ENCODE measurements around the gene PTPN13.

PTPN13 gene

GRCh38 chr4:86720508-86721068, 126.5 kb downstream of the PTPN13 start:
- DNase-seq, result no peak

GRCh38 chr4:86721412-86721811, 127.3 kb downstream of the PTPN13 start:
- no peak for DNase-seq

- no peak for DNase-seq
Measured at GRCh38 chr4:86730310-86730709, 136.2 kb downstream of the PTPN13 start.

GRCh38 chr4:86737244-86737643, 143.1 kb downstream of the PTPN13 start:
- no peak for DNase-seq

GRCh38 chr4:86741846-86742245, 147.7 kb downstream of the PTPN13 start:
- no peak for DNase-seq

- no peak for DNase-seq
Measured at GRCh38 chr4:86744570-86744969, 150.5 kb downstream of the PTPN13 start.

GRCh38 chr4:86749121-86749520, 155.0 kb downstream of the PTPN13 start:
- no peak for DNase-seq

- no peak for DNase-seq
Measured at GRCh38 chr4:86755388-86755787, 161.3 kb downstream of the PTPN13 start.

GRCh38 chr4:86757468-86757867, 163.4 kb downstream of the PTPN13 start:
- DNase-seq, result no peak

GRCh38 chr4:86759298-86759697, 165.2 kb downstream of the PTPN13 start:
- no peak for DNase-seq

GRCh38 chr4:86762649-86763048, 168.5 kb downstream of the PTPN13 start:
- DNase-seq, result no peak

GRCh38 chr4:86769794-86770193, 175.7 kb downstream of the PTPN13 start:
- no peak for DNase-seq

- no peak for DNase-seq
Measured at GRCh38 chr4:86771141-86771540, 177.0 kb downstream of the PTPN13 start.

GRCh38 chr4:86775061-86775460, 180.9 kb downstream of the PTPN13 start:
- DNase-seq, result no peak

GRCh38 chr4:86778175-86778574, 184.1 kb downstream of the PTPN13 start:
- no peak for DNase-seq

- no peak for DNase-seq
Measured at GRCh38 chr4:86788826-86789225, 194.7 kb downstream of the PTPN13 start.

GRCh38 chr4:86791126-86791525, 197.0 kb downstream of the PTPN13 start:
- DNase-seq, result no peak

GRCh38 chr4:86809809-86810208, 215.7 kb downstream of the PTPN13 start:
- DNase-seq, result no peak

GRCh38 chr4:86810847-86811246, 216.7 kb downstream of the PTPN13 start:
- DNase-seq, result no peak

GRCh38 chr4:86815653-86816052, 221.5 kb downstream of the PTPN13 start:
- no peak for DNase-seq

- no peak for DNase-seq
Measured at GRCh38 chr4:86816501-86817273, 222.6 kb downstream of the PTPN13 start.

GRCh38 chr4:86818211-86818610, 224.1 kb downstream of the PTPN13 start:
- no peak for DNase-seq

GRCh38 chr4:86818841-86819240, 224.7 kb downstream of the PTPN13 start:
- DNase-seq, result no peak

GRCh38 chr4:86819561-86819960, 225.4 kb downstream of the PTPN13 start:
- DNase-seq, result no peak

GRCh38 chr4:86821151-86821550, 227.0 kb downstream of the PTPN13 start:
- DNase-seq, result no peak

All from stimulated activated CD8-positive, alpha-beta memory T cell treated with anti-CD3 and anti-CD28 coated beads, Interleukin-4, amount 100 ng/mL, for 48 hours (primary cell).